ENCODE results near the gene CSAG2. TPM values are rescaled to one million over a fixed set of nuclear protein-coding genes. Genes with fewer than 3 reads are reported as not detected.
"Not testable (repeated sequence)": the region's sequence is repeated elsewhere in the genome, so short reads cannot be mapped to it uniquely, and the experiment has no call there.

Gene CSAG2
- not detected for polyA plus RNA-seq

- not testable (repeated sequence) for H3K27me3 Mint-ChIP-seq, H3K36me3 Mint-ChIP-seq, H3K4me3 Mint-ChIP-seq, H3K27ac Mint-ChIP-seq, H3K9me3 Mint-ChIP-seq, H3K4me1 Mint-ChIP-seq
These were observed at the start of gene CSAG2 for GRCh38 chrX:152709173-152709572. Gene CSAG2 (minus strand): TSS chrX:152709273. CDS start chrX:152709112, 161 bp downstream.

GRCh38 chrX:152754871-152755270 is 45.8 kb upstream of the CSAG2 start:
- not testable (repeated sequence) for H3K36me3 Mint-ChIP-seq, H3K4me3 Mint-ChIP-seq, H3K4me1 Mint-ChIP-seq, H3K9me3 Mint-ChIP-seq, H3K27ac Mint-ChIP-seq, H3K27me3 Mint-ChIP-seq

- H3K27ac Mint-ChIP-seq, H3K4me1 Mint-ChIP-seq, H3K9me3 Mint-ChIP-seq, H3K4me3 Mint-ChIP-seq, H3K36me3 Mint-ChIP-seq, H3K27me3 Mint-ChIP-seq: not testable (repeated sequence)
These were observed 44.9 kb upstream of the CSAG2 start, which contains the start of gene MAGEA2 for GRCh38 chrX:152753686-152754650. Gene MAGEA2 (minus strand): TSS chrX:152753842. CDS start chrX:152751363, 2,479 bp downstream.

DNA sequence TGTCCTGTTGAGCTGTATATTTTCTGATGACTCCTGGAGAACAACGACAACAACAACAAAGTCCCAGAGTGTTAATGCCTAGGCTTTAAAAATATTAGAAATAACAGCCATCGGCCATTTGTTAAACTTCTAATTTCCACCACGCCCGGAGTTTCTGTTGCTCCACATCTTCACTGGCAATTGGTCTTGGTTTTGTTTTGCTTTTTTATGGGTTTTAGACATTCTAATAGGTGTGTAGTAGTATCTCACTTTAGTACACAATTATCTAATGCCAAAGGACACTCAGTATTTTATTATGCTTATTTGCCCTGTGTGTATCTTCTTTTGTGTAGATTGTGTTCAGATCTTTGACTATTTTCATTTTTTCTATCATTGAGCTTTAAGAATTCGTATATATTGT is 29.5 kb upstream of the CSAG2 start:
- Mint-ChIP-seq H3K4me1 (peaks cover 0 to 2% (median 0%) of the 10 kb centered on the region in 3 donors), H3K27me3 (no peaks in the 10 kb centered on the region), H3K27ac (no peak overlapping the region), H3K36me3 (no peaks in the 10 kb centered on the region), H3K9me3 (no peaks in the 10 kb centered on the region), H3K4me3 (no peak overlapping the region)

- not testable (repeated sequence) for H3K36me3 Mint-ChIP-seq, H3K27me3 Mint-ChIP-seq, H3K9me3 Mint-ChIP-seq, H3K27ac Mint-ChIP-seq, H3K4me1 Mint-ChIP-seq, H3K4me3 Mint-ChIP-seq
These were observed 27.5 kb upstream of the CSAG2 start for GRCh38 chrX:152736528-152736927.

DNA sequence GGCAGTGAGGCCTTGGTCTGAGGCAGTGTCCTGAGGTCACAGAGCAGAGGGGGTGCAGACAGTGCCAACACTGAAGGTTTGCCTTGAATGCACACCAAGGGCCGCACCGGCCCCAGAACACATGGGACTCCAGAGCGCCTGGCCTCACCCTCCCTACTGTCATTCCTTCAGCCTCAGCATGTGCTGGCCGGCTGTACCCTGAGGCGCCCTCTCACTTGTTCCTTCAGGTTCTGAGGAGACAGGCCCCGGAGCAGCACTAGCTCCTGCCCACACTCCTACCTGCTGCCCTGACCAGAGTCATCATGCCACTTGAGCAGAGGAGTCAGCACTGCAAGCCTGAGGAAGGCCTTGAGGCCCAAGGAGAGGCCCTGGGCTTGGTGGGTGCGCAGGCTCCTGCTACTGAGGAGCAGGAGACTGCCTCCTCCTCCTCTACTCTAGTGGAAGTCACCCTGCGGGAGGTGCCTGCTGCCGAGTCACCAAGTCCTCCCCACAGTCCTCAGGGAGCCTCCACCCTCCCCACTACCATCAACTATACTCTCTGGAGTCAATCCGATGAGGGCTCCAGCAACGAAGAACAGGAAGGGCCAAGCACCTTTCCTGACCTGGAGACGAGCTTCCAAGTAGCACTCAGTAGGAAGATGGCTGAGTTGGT is 26.9 kb upstream of the CSAG2 start:
- H3K27ac Mint-ChIP-seq: no peak overlapping the region
- H3K36me3 Mint-ChIP-seq: no peaks in the 10 kb centered on the region
- no peaks in the 10 kb centered on the region for H3K27me3 Mint-ChIP-seq
- peaks cover 0 to 2% (median 0%) of the 10 kb centered on the region in 3 donors for H3K4me1 Mint-ChIP-seq
- H3K9me3 Mint-ChIP-seq: no peaks in the 10 kb centered on the region
- H3K4me3 Mint-ChIP-seq: no peak overlapping the region

GRCh38 chrX:152735101-152735500 is 26.0 kb upstream of the CSAG2 start:
- no peak overlapping the region for H3K27ac Mint-ChIP-seq
- H3K4me1 Mint-ChIP-seq: peaks cover 0 to 2% (median 0%) of the 10 kb centered on the region in 3 donors
- no peaks in the 10 kb centered on the region for H3K36me3 Mint-ChIP-seq
- no peaks in the 10 kb centered on the region for H3K9me3 Mint-ChIP-seq
- H3K27me3 Mint-ChIP-seq: no peaks in the 10 kb centered on the region
- no peak overlapping the region for H3K4me3 Mint-ChIP-seq

DNA sequence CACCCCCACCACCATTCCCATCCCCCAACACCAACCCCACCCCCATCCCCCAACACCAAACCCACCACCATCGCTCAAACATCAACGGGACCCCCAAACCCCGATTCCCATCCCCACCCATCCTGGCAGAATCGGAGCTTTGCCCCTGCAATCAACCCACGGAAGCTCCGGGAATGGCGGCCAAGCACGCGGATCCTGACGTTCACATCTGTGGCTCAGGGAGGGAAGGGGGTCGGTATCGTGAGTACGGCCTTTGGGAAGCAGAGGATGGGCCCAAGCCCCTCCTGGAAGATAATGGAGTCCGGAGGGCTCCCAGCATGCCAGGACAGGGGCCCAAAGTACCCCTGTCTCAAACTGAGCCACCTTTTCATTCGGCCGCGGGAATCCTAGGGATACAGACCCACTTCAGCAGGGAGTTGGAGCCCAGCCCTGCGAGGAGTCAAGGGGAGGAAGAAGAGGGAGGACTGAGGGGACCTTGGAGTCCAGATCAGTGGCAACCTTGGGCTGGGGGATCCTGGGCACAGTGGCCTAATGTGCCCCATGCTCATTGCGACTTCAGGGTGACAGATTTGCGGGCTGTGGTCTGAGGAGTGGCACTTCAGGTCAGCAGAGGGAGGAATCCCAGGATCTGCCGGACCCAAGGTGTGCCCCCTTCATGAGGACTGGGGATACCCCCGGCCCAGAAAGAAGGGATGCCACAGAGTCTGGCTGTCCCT is 25.2 kb upstream of the CSAG2 start:
- H3K4me3 Mint-ChIP-seq, H3K4me1 Mint-ChIP-seq, H3K9me3 Mint-ChIP-seq, H3K27ac Mint-ChIP-seq, H3K36me3 Mint-ChIP-seq, H3K27me3 Mint-ChIP-seq: not testable (repeated sequence)

GRCh38 chrX:152733261-152733975 is 24.3 kb upstream of the CSAG2 start, which contains the start of the genes CSAG1 and MAGEA12:
Gene CSAG1 (minus strand): TSS chrX:152733721. CDS start chrX:152732460, 1,261 bp downstream.
Gene MAGEA12 (plus strand): TSS chrX:152733757. CDS start chrX:152736162, 2,405 bp downstream.
- Mint-ChIP-seq H3K27me3 (no peaks in the 10 kb centered on the region), H3K4me3 (no peak within 1 kb of the TSS), H3K4me1 (peaks cover 0 to 2% (median 0%) of the 10 kb centered on the region in 3 donors), H3K27ac (peak within 1 kb of the TSS in 1 of 3 donors; percentile 43), H3K36me3 (no peaks in the 10 kb centered on the region), H3K9me3 (no peaks in the 10 kb centered on the region)

DNA sequence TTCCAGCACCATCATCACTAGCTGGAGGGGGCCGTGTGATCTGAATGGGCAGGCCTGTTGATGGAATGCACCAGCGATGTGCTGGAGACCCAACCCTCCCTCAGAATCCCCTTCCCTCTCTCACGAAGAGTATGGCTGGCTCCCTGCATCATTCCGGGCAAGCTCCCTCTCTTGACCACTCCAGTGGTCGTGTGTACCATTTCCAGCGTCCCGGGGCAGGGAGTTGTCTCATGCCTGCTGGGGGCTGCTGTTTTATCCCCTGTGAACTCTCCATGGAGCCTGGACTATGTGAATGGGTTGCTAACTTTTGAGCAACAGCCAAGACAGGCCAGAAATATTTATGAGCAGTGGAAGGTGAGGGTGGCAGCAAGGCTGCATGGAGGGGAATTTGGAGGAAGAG is 16.3 kb upstream of the CSAG2 start:
- no peak overlapping the region for H3K4me3 Mint-ChIP-seq
- no peaks in the 10 kb centered on the region for H3K4me1 Mint-ChIP-seq
- H3K36me3 Mint-ChIP-seq: no peaks in the 10 kb centered on the region
- peak overlapping the region in 1 of 3 donors; percentile 60 for H3K27ac Mint-ChIP-seq
- peaks cover 0 to 2% (median 0%) of the 10 kb centered on the region in 3 donors for H3K9me3 Mint-ChIP-seq
- H3K27me3 Mint-ChIP-seq: no peaks in the 10 kb centered on the region

DNA sequence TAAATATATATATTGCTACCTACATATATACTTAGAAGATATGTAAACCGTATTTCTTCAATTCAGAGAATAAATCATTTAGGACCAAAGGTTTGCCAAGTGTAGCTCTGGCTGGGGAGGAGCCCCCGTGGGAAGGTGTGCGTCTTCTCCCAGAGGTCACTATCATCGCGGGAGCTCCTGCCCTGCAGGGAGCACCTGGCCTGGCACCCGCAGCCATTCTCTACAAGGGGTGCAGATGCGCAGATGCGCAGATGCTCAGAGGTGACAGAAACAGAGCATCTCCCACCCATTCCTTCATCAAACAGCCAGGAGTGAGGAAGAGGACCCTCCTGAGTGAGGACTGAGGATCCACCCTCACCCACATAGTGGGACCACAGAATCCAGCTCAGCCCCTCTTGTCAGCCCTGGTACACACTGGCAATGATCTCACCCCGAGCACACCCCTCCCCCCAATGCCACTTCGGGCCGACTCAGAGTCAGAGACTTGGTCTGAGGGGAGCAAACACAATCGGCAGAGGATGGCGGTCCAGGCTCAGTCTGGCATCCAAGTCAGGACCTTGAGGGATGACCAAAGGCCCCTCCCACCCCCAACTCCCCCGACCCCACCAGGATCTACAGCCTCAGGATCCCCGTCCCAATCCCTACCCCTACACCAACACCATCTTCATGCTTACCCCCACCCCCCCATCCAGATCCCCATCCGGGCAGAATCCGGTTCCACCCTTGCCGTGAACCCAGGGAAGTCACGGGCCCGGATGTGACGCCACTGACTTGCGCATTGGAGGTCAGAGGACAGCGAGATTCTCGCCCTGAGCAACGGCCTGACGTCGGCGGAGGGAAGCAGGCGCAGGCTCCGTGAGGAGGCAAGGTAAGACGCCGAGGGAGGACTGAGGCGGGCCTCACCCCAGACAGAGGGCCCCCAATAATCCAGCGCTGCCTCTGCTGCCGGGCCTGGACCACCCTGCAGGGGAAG is 5.0 kb upstream of the CSAG2 start, which contains the start of gene MAGEA2B:
Gene MAGEA2B (plus strand): TSS at position 814 of the 973 bp plus-strand sequence. CDS start 2,479 bp downstream, outside the sequence.
- H3K27me3 Mint-ChIP-seq, H3K36me3 Mint-ChIP-seq, H3K4me1 Mint-ChIP-seq, H3K9me3 Mint-ChIP-seq, H3K27ac Mint-ChIP-seq, H3K4me3 Mint-ChIP-seq: not testable (repeated sequence)

DNA sequence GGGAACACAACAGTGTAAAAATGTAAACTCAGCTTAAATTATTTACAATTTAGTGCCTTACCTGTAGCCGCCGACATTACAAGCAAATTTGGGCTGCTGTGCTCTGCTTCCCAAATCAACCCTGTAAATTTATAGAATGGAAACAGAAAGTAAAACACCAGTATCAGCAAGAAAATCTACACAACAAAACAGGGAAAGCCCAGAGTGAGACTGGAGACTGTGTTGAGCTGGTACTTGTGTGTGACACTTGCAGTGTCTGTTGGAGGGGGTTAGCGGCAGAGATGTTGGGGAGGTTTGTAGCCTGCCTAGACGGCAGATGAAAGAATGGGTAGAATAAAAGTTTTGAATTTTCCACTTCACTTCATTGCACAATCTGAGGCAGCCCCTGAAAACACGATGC is 4.1 kb upstream of the CSAG2 start:
- H3K4me3 Mint-ChIP-seq: not testable (repeated sequence)

GRCh38 chrX:152706500-152706899 is 2.6 kb downstream of the CSAG2 start:
- H3K36me3 Mint-ChIP-seq, H3K27ac Mint-ChIP-seq, H3K4me3 Mint-ChIP-seq, H3K4me1 Mint-ChIP-seq, H3K27me3 Mint-ChIP-seq, H3K9me3 Mint-ChIP-seq: not testable (repeated sequence)

More for the DNA sequence above, 4.1 kb upstream of the CSAG2 start:
- H3K36me3 Mint-ChIP-seq, H3K27me3 Mint-ChIP-seq, H3K9me3 Mint-ChIP-seq, H3K27ac Mint-ChIP-seq, H3K4me1 Mint-ChIP-seq: not testable (repeated sequence)

DNA sequence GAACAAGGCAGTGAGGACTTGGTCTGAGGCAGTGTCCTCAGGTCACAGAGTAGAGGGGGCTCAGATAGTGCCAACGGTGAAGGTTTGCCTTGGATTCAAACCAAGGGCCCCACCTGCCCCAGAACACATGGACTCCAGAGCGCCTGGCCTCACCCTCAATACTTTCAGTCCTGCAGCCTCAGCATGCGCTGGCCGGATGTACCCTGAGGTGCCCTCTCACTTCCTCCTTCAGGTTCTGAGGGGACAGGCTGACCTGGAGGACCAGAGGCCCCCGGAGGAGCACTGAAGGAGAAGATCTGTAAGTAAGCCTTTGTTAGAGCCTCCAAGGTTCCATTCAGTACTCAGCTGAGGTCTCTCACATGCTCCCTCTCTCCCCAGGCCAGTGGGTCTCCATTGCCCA is 8.7 kb downstream of the CSAG2 start:
- H3K4me1 Mint-ChIP-seq, H3K27me3 Mint-ChIP-seq, H3K36me3 Mint-ChIP-seq, H3K27ac Mint-ChIP-seq, H3K9me3 Mint-ChIP-seq, H3K4me3 Mint-ChIP-seq: not testable (repeated sequence)
